Measurements from ENCODE around the gene TBRG4.

The TBRG4 gene

GRCh38 chr7:45073031-45073785 lies 38.3 kb downstream of the TBRG4 start:
- DNase-seq = no peak

GRCh38 chr7:45072131-45073030 lies 39.1 kb downstream of the TBRG4 start:
- DNase-seq = no peak

- DNase-seq = no peak
Observed at GRCh38 chr7:45071528-45071927, 40.0 kb downstream of the TBRG4 start.

- DNase-seq = no peak
Observed at GRCh38 chr7:45070254-45070642, 41.2 kb downstream of the TBRG4 start.

GRCh38 chr7:45069444-45070253 lies 41.8 kb downstream of the TBRG4 start:
- DNase-seq = no peak

GRCh38 chr7:45068236-45069023 lies 43.1 kb downstream of the TBRG4 start:
- no peak for DNase-seq

GRCh38 chr7:45067582-45067981 lies 43.9 kb downstream of the TBRG4 start:
- no peak for DNase-seq

- DNase-seq = no peak
Observed at GRCh38 chr7:45066409-45066808, 45.1 kb downstream of the TBRG4 start.

- DNase-seq = no peak
Observed at GRCh38 chr7:45065031-45065995, 46.2 kb downstream of the TBRG4 start.

GRCh38 chr7:45064047-45064725 lies 47.3 kb downstream of the TBRG4 start:
- no peak for DNase-seq

GRCh38 chr7:45061806-45062425 lies 49.6 kb downstream of the TBRG4 start:
- no peak for DNase-seq

- no peak for DNase-seq
Observed at GRCh38 chr7:45061352-45061751, 50.1 kb downstream of the TBRG4 start.

GRCh38 chr7:45060295-45060694 lies 51.2 kb downstream of the TBRG4 start:
- DNase-seq = no peak

GRCh38 chr7:45057878-45058277 lies 53.6 kb downstream of the TBRG4 start:
- no peak for DNase-seq

GRCh38 chr7:45055594-45056219 lies 55.8 kb downstream of the TBRG4 start:
- DNase-seq = no peak

GRCh38 chr7:45055016-45055415 lies 56.5 kb downstream of the TBRG4 start:
- no peak for DNase-seq

GRCh38 chr7:45054442-45054841 lies 57.1 kb downstream of the TBRG4 start:
- DNase-seq = no peak

- no peak for DNase-seq
Observed at GRCh38 chr7:45053941-45054340, 57.6 kb downstream of the TBRG4 start.

GRCh38 chr7:45053401-45053800 lies 58.1 kb downstream of the TBRG4 start:
- DNase-seq = no peak

- no peak for DNase-seq
Observed at GRCh38 chr7:45052011-45052410, 59.5 kb downstream of the TBRG4 start.

Data from DMS153 (cell line).